GM12892 (cell line): Measurements from ENCODE around the gene PTX4.

Experiments
- DNase-seq: peaks from one replicate; pipeline ENCODE4 v3.0.0; 2011; ENCODE audit not compliant: insufficient read length
- FAIRE-seq: peaks from 2 replicates; lab custom pipeline; 2011; peaks lifted over from hg19 to GRCh38; lab: Jason Lieb, UNC
- POLR2A ChIP-seq: IDR thresholded peaks from 2 replicates; pipeline ENCODE4 v1.6.1; 2011; ENCODE audit warnings: low read depth, low read length, control low read depth
- POLR2AphosphoS5 ChIP-seq: IDR thresholded peaks from 2 replicates; pipeline ENCODE4 v1.6.1; 2011; ENCODE audit warnings: low read depth, low read length, control low read depth
- TAF1 ChIP-seq: IDR thresholded peaks from 2 replicates; pipeline ENCODE4 v1.6.1; 2011; ENCODE audit warnings: low read depth, mild to moderate bottlenecking, control low read depth, low read length, borderline replicate concordance

PTX4 gene

DNA sequence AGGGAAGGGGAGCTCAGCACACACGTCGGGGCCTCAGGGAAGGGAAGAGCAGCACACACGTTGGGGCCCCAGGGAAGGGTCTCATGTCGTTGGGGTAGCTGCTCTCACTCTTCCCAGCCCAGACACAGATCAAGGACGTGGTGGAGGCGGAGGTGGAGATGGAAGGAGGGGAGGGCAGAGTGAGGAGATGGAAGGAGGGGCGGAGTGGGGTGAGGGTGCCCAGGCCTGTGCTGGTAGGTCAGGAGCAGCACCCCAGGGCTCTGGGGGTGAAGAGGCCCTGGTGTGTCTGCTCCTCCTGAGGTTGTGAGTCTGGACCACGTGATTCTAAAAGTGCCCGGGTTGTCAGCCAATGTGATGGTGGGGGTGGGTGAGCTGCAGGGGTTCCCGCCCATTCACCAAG, 28.8 kb downstream of the PTX4 start:
- FAIRE-seq = no peak

DNA sequence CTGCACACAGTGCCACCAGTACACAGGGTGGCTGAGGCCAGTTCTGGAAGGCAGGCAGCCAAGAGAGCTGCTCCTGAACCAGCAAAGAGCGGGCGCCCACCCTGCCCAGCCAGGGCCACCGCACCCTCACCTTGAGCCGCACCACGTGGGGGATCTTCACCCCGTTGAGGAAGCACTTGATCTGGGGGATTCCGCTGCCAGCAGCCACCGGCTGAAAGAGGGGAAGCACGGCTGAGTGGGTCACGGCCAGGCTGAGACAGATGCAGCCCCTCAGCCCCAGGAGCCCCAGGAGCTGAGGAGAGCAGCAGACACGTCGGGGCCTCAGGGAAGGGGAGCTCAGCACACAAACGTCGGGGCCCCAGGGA, 29.8 kb downstream of the PTX4 start:
- TF ChIP-seq POLR2A (no peak), TAF1 (no peak), POLR2AphosphoS5 (no peak)
- FAIRE-seq = peak; percentile 69
- DNase-seq = no peak

More for the DNA sequence above, 28.8 kb downstream of the PTX4 start:
- TF ChIP-seq TAF1 (no peak), POLR2A (no peak), POLR2AphosphoS5 (no peak)
- no peak for DNase-seq

DNA sequence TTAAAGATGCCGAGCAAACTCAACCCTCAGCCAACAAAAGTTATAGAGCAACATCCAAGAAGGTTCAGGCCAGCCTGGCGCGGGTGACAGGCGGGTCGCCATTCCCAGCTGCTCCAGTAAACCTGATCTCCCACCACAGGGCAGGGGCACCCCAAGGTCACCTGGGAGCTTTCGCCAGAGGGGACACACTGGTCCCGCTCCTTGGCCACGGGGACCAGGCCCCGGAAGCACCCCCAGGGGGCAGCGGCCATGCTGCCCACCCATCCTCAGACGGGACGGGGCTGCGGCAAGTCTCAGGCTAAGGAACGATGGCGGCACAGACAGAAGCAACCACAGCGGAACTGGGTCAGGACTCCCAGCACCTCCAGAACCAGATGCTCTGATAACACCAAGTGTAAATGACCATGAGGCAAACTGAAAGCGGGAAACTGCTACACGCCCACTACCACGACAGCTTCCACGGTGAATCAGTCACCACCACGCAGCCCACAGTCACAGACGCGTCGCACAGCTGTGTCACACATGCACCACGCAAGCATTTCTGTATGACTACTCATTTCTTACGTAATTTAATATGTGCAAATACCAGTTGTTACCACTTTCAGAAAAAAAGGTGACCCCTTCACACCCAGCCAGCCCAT, 30.3 kb downstream of the PTX4 start:
- DNase-seq = no peak
- TF ChIP-seq TAF1 (no peak), POLR2A (no peak), POLR2AphosphoS5 (no peak)
- no peak for FAIRE-seq

DNA sequence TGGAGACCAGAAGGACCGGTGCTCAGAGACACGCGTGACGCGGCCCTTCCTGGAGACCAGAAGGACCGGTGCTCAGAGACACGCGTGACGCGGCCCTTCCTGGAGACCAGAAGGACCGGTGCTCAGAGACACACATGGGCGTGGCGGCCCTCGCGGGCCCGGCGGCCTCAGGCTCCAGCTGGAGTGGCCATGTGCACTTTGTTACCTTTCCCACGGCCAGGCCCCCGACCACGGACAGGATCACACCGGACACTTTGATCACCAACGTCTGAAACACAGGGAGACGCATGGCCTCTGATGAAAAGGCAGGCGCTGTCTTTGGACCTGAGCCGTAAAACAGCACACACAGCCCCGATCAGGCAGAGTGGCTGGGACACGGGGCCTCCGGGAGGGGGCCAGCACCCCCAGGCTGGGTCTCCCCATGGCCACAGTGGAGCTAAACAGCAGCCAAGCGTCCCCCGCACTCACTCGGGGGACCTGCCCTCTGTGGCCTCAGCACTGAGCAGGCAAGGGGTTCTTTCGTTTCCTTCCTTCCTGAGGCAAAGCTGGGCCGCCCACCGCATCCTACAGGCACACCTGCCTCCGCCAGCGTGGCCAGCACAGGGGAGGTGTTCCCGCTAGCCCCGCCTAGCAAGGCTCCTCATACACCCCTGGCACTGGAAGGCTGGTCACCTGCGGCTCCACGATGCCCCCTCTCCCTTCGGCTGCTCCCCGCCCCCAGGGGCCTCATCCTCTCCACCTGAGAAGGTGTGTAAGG, 31.1 kb downstream of the PTX4 start:
- FAIRE-seq = no peak
- TF ChIP-seq POLR2AphosphoS5 (no peak), TAF1 (no peak), POLR2A (no peak)
- DNase-seq = no peak

DNA sequence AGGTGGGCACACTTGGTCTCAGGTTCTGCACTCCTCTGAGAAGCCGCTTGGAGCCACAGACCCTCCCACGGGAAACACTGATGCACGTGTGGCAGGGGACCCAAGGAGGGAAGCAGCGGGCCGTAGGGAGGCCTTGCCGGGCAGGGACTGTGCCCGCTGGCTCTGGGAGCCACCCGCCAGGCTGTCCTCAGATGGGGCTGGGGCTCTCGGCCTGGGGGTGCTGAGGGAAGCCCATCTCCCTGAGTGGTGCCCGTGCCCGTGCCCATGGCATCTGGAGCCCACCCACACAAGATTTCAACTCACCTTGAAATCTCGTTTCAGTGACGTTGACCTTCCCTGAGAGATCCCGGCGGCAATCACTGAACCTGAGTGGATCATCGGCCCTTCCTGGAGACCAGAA, 31.8 kb downstream of the PTX4 start:
- DNase-seq = no peak
- no peak for FAIRE-seq
- TF ChIP-seq POLR2AphosphoS5 = no peak
- no peak for TF ChIP-seq TAF1
- TF ChIP-seq POLR2A = no peak

DNA sequence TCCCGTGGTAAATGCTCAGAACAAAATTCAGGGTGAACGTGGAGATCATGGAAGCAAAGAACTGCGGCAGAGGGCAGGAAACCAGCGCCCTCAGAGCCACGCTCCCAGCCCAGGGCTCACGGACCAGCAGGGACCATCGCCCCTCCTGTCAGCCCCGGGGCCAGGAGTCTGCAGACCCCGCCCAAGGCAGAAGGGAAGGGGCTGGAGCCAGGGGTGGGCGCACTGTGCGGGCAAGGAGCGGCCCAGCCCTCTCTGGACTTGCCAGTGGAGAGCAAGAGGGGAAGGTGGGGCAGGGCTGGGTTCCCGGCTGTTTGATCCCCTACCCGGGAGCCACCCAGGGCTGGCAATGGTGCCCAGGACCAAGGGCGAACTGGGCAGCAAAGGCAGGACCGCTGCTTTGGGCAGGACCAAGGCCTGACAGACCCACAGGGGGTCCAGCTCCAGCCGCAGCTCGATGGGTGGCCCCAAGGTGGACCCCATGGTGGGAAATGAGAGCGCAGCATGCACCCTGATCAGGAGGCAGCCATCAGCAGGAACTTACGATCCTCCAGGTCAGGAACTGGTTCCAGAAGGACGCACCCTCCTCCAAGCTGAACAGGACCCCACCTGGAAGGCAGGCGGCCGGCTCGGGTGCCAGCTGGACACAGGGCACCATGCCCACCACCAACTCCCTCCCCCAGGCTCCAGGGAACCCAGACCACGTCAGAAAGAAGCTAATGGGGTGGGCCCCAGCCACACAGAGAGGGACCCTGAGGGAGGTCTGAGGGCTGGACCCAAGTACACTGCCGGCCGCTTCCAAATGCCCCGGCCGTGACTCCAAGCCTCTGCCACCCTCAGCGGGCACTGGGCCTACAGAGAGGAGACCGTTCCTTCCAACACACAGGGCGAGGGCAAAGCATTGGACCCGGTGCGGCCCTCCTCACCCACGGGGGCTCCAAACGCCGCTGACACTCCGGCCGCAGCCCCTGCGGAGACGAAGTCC, 33.3 kb downstream of the PTX4 start:
- TF ChIP-seq POLR2AphosphoS5 (no peak), TAF1 (no peak), POLR2A (no peak)
- DNase-seq (no peak), FAIRE-seq (no peak)

DNA sequence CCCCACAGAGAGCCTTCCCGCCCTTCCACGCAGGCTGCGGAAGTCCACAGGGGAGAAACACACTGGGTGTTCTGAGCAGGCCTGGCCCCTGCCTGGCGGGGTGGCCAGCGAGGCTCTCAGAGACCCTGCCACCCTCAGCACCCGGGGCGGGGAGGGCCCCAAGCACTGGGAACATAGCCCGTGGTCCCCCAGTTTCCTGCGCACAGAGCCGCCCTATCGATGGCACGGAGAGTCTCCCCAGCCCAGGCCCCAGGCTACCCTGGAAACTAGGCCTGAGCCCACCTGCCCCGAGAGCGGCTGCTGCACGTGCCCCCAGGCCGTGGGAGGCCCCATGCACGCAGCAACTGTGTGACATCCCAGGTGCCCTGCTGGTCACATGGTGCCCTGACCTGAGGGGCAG, 34.2 kb downstream of the PTX4 start:
- DNase-seq (no peak), FAIRE-seq (no peak)
- no peak for TF ChIP-seq POLR2AphosphoS5
- no peak for TF ChIP-seq POLR2A
- no peak for TF ChIP-seq TAF1

DNA sequence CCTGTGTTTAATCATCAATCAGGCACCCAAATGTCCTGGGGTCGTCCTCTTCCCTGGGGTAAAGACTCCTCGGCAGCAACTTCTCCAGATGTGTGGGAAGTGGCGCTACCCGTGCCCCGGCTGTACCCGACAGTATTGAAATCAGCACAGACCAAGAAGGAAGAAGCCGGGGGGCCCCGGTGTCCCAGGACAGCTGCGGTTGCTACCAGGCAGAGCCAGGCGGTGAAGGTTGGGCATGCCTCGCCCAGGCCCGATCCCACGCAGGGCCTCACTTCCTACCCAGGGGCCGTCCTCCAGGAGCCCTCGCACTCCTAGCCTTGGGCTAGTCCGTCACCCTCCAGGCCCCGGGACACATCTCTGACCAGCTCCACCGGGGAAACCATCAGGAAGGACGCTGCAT, 35.4 kb downstream of the PTX4 start:
- FAIRE-seq (no peak), DNase-seq (no peak)
- TF ChIP-seq TAF1 = no peak

DNA sequence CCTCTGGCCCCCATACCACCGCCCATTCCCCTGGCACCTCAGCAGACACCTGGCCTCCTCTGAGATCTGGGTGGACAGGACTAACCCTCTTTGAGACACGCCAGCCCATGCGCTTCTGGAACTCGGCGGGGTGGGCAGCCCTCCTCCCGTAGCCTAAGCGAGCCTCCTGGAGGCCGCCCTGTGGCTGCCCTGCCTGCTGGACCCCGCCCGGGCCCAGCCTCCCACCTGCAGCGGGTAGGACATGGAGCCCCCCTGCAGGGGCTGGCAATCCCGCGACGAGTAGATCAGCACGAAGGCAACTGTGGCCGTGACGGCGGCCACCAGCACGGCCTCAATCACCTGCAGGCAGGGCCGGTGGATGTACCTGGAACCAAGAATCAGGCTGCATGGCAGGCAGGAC, 36.2 kb downstream of the PTX4 start:
- FAIRE-seq (no peak), DNase-seq (no peak)
- TF ChIP-seq POLR2A (no peak), TAF1 (no peak), POLR2AphosphoS5 (no peak)

DNA sequence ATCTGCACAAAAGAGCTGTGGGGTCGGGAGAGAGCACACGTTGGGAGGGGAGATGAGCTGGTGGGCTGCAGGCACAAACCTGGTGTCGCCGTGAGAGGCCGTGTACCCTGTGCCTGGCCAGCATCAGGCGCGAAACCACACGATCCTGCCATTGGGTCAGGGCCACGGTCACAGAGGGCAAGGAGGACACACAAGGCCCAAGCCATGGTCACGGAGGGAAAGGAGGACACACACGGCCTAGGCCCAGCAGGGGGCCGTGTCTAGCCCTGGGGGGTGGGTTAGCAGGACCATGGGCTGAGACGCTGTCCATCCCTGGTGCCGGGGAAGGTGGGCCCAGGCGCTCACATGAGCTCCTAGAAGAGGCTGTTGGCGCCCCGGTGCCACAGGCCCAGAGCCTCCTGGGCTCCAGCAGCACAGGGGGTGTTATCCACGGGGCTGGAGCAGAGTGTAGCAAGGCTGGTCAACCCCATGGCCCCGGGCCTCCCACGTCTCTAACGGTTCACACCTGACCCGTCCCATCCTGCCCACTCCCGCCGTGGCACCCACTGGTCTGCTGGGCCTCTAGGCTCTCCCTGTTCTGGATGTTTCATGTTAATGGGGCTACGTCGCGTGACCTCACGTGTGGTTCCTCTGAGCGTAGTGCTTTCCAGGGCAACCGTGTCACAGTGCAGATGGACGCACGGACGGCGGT, 36.9 kb downstream of the PTX4 start:
- DNase-seq (no peak), FAIRE-seq (no peak)
- TF ChIP-seq POLR2A (no peak), POLR2AphosphoS5 (no peak; the same call in 1 of the 2 replicates), TAF1 (no peak)

DNA sequence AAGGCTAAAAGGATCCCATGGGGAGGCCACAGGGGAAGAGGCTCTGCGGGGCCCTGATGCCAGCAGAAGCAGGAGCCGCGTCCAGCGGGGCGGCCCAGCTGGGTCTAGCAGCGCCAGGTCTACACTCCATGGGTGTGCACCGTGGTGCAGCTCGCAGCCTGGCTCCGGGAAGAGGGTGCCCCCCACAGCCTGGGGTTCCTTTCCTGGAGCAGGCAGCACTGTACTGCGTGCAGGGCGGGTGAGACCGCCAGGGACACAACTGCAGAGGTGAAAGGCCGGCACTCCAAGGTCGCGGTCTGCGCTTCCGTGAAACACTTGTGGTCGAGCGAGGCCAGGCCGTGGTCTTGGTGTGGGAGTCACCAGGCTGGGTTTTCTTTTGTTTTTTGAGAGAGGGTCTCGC, 37.9 kb downstream of the PTX4 start:
- no peak for FAIRE-seq
- TF ChIP-seq POLR2A (no peak), POLR2AphosphoS5 (no peak), TAF1 (no peak)
- no peak for DNase-seq
